Thymus (tissue), 11 donors: ENCODE results near the gene ARL16. TPM values are rescaled to one million over a fixed set of nuclear protein-coding genes. Genes with fewer than 3 reads are reported as not detected.

ENCODE experiments used
- DNase-seq, 9 donors: peaks; one replicate each; pipeline ENCODE4 v3.0.0-alpha.2; 2013; ENCODE audit warnings: low spot score in 9 of 9, low read depth in 6 of 9, missing footprints in 1 of 9
- H3K27ac ChIP-seq, 2 donors: one replicate each; pipeline ENCODE4 v1.5.1; 2013; ENCODE audit warnings: control low read depth in 1 of 2, low read depth in 1 of 2, low read length in 1 of 2, mild to moderate bottlenecking in 1 of 2, moderate library complexity in 1 of 2
- H3K27me3 ChIP-seq, 2 donors: one replicate each; pipeline ENCODE4 v1.5.1; 2013; ENCODE audit warnings: low read length in 1 of 2; ENCODE audit not compliant: control insufficient read depth in 2 of 2, insufficient read depth in 1 of 2
- H3K36me3 ChIP-seq, 2 donors: one replicate each; pipeline ENCODE4 v1.5.1; 2013; ENCODE audit warnings: low read length in 1 of 2, mild to moderate bottlenecking in 1 of 2, moderate library complexity in 1 of 2; ENCODE audit not compliant: control insufficient read depth in 2 of 2, insufficient read depth in 2 of 2
- H3K4me1 ChIP-seq, 2 donors: one replicate each; pipeline ENCODE4 v1.5.1; 2013; ENCODE audit warnings: low read length in 2 of 2; ENCODE audit not compliant: control insufficient read depth in 2 of 2, insufficient read depth in 2 of 2
- H3K4me3 ChIP-seq, 2 donors: one replicate each; pipeline ENCODE4 v1.5.1; 2013; ENCODE audit warnings: low read length in 2 of 2, control low read depth in 1 of 2, mild to moderate bottlenecking in 1 of 2
- H3K9me3 ChIP-seq, 2 donors: one replicate each; pipeline ENCODE4 v1.5.1; 2013; ENCODE audit warnings: low read length in 1 of 2, mild to moderate bottlenecking in 1 of 2; ENCODE audit not compliant: control insufficient read depth in 2 of 2, insufficient read depth in 1 of 2
- WGBS: extraction: QIAGEN DNeasy Blood & Tissue Kit; methylation state at CpG from one replicate; pipeline ENCODE4 v1.1.7; 2013; 5-methylcytosine and 5-hydroxymethylcytosine counted together
- polyA plus RNA-seq: library from polyadenylated mRNA; stranded (reverse); fragments of 200-250 nt; gene quantifications from one replicate; pipeline ENCODE4 v1.2.3, GENCODE V29; 2013
- total RNA-seq: library from RNA; stranded (reverse); fragments of 120-200 nt; gene quantifications from one replicate; pipeline ENCODE4 v1.2.4, GENCODE V29; 2013
- donor health status: healthy.

The ARL16 gene
- total and polyA plus RNA-seq, 2 donors: 23.0 to 129 TPM

DNA sequence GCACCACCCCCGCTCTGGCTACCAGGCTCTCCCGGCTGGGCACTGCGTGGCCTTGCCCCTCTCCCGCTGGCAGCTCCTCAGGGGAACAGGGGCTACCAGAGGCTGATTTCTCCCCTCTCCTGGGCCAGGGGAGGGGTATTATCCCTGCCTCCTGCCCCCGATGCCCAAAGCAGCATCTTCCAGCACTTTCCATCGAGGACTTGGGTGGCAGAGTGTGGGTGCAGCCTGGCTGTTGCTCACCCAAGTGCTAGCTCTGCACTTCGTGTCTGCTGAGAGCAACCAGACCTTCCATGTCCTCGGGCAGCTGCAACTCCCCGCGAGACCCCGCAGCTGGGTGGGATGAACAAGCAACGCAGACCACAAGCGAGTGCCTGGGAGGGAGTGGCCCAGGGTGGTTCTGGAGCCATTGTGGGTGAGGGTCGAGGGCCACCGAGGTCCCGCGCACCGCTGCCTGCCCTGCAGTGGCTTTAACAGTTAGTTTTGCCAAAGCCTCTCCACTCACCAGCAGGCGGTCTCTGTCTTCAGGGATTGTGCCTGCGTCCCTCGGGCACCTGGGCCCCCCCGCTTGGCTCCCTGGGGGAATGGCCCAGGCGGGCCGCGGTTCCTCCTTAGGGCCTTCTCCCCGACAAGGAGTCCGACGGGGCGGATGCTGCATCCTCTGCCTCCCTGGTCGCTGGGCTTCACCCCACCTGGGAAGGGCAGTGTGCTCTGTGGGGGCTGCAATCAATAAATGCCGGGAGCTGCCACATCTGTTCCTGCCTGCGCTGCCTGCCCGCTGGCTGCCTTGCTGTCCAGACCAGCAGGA, 36.9 kb upstream of the ARL16 start:
- WGBS: 93% methylated on average over 33 of the region's 33 CpGs

DNA sequence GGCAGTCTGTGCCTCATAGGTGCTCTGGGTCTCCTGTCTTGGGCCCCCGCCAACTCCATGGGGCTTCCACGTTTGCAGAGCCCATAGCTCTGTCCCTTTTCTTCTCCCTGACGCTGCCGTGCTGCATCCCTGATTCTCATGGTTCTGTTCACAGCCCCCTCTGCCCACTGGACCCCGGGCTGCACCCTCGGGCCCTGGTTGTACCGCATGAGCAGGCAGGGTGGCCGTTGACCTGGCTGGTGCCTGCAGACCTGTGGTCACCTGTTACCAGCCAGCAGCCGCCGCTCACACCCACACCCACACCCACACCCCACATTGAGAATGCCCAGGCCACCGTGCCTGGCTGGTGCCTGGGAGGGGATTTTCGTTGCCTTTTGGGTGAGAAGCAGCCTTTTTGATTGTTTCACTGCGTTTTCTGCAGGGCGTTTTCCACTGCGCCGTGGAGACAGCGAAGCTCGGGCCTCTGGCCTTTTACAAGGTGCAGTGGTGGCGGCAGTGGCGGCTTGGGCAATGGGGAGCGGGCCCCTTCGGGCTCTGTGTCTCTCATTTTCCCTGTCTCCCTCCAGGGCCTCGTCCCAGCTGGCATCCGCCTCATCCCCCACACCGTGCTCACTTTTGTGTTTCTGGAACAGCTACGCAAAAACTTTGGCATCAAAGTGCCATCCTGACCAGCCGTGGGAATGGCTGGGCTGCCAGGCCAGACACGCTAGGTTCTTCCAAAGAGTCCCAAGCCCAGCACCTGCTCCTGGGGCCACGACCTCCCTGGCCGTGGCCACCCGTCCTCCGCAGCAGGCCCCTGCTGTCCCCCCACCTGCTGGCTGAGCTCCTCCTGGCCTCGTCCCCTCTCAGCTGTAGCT, 36.0 kb upstream of the ARL16 start:
- peaks cover 8 to 18% of the 10 kb centered on the region in 2 donors for H3K36me3 ChIP-seq
- H3K4me1 ChIP-seq: no peaks in the 10 kb centered on the region
- H3K27me3 ChIP-seq: peaks cover 0 to 26% of the 10 kb centered on the region in 2 donors
- H3K9me3 ChIP-seq: no peaks in the 10 kb centered on the region
- 94% methylated on average over 33 of the region's 33 CpGs for WGBS
- DNase-seq: no peak
- H3K27ac ChIP-seq: no peak overlapping the region
- no peak overlapping the region for H3K4me3 ChIP-seq

More for the DNA sequence above, 36.9 kb upstream of the ARL16 start:
- Histone ChIP-seq H3K4me3 (no peak overlapping the region), H3K4me1 (no peaks in the 10 kb centered on the region), H3K36me3 (peaks cover 6 to 18% of the 10 kb centered on the region in 2 donors), H3K9me3 (no peaks in the 10 kb centered on the region), H3K27me3 (peaks cover 0 to 29% of the 10 kb centered on the region in 2 donors), H3K27ac (no peak overlapping the region)
- no peak for DNase-seq

DNA sequence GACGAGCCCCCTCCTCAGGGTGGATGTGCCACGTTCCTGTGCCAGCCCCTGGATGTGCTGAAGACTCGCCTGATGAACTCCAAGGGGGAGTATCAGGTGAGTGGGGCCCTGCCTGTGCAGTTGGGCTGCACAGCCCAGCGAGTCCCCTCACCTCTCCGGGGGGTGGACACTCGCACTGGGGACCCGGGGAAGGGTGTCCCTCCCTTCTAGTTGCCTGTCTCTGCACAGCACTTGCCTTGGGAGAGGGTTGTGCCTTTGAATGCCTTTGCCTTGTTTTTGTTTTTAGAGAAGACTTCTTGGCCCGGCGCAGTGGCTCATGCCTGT, 34.1 kb upstream of the ARL16 start:
- no peak for DNase-seq
- Histone ChIP-seq H3K4me3 (no peak overlapping the region), H3K27ac (no peak overlapping the region), H3K27me3 (peaks cover 0 to 8% of the 10 kb centered on the region in 2 donors), H3K36me3 (peaks cover 9 to 18% of the 10 kb centered on the region in 2 donors), H3K9me3 (no peaks in the 10 kb centered on the region), H3K4me1 (peaks cover 8 to 12% of the 10 kb centered on the region in 2 donors)
- WGBS: 98% methylated on average over 9 of the region's 9 CpGs

DNA sequence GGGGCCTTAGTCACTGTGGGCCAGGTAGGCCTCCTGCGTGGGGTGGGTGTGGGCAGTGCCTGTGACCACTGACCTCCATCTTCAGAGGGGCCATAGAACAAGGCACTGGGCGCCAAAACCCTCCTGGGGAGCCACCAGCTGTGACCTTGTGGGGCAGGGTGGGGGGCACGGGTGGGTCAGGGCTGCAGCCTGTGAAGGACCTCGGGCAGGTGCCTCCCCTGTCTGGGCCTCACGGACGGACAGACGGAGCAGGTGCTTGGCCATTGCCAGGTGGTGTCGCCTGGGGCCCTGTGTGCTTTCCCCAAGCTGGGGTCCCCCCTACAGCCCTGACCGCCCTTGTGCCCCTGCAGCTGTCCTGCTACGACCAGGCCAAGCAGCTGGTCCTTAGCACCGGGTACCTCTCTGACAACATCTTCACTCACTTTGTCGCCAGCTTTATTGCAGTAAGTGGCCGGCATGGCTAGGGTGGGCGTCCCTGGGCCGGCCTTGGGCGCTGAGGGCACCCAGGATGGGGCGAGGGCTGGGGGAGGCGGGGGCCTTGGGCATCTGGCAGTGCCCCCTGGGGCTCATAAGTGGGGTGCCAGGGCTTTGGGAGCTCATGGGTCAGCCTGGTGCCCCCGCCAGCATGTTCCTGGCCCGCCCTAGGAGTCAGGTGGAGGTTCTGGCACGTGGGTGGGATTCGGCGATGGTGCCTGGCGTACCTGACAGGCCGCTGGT, 33.6 kb upstream of the ARL16 start:
- Histone ChIP-seq H3K36me3 (peaks cover 9 to 18% of the 10 kb centered on the region in 2 donors), H3K4me1 (peaks cover 12 to 15% of the 10 kb centered on the region in 2 donors), H3K4me3 (no peak overlapping the region), H3K27ac (no peak overlapping the region), H3K9me3 (no peaks in the 10 kb centered on the region), H3K27me3 (peaks cover 0 to 3% of the 10 kb centered on the region in 2 donors)
- 98% methylated on average over 25 of the region's 25 CpGs for WGBS
- DNase-seq: no peak

GRCh38 chr17:81716674-81716996, 33.0 kb upstream of the ARL16 start:
- H3K4me1 ChIP-seq: peaks cover 12 to 16% of the 10 kb centered on the region in 2 donors
- no peak overlapping the region for H3K27ac ChIP-seq
- H3K27me3 ChIP-seq: peaks cover 0 to 1% of the 10 kb centered on the region in 2 donors
- DNase-seq: no peak
- 98% methylated on average over 12 of the region's 12 CpGs for WGBS
- H3K4me3 ChIP-seq: no peak overlapping the region
- H3K36me3 ChIP-seq: peaks cover 9 to 18% of the 10 kb centered on the region in 2 donors
- H3K9me3 ChIP-seq: no peaks in the 10 kb centered on the region

- DNase-seq: no peak
- Histone ChIP-seq H3K27ac (no peak overlapping the region), H3K4me3 (no peak overlapping the region), H3K36me3 (peaks cover 9 to 18% of the 10 kb centered on the region in 2 donors), H3K9me3 (no peaks in the 10 kb centered on the region), H3K27me3 (peaks cover 0 to 7% of the 10 kb centered on the region in 2 donors), H3K4me1 (peaks cover 16 to 22% of the 10 kb centered on the region in 2 donors)
- 97% methylated on average over 43 of the region's 43 CpGs for WGBS
These were observed 32.5 kb upstream of the ARL16 start for GRCh38 chr17:81715872-81716673.

DNA sequence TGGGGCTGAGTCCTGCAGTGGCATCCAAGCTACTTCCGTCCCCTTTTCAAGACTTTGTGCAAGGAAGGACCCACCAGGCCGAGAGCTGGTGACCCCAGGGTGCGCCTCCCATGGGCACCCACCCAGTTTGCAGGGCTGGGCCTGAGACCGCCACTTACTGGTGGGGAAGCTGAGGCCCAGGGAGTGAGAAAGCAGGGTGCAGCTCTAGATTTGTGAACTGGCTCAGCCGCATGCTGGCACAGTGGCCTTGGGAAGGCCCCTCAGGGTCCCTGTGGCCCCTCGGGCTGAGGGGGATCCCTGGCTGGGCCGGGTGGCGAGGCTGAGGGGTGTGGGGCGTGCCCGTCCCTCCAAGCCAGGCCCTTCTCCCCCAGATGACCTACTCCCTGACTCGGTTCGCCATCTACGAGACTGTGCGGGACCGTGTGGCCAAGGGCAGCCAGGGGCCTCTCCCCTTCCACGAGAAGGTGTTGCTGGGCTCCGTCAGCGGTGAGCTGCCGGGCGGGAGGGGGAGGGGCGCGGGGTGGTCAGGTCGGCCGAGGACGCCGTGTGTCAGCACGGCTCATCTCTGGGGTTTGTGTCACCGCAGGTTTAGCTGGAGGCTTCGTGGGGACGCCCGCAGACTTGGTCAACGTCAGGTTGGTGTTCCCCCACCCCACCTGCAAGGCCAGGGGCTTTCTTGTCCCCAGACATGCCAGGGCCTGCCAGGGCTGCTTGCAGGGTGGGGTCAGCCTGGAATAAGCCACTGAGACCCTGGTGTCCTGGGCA, 31.7 kb upstream of the ARL16 start:
- peaks cover 9 to 18% of the 10 kb centered on the region in 2 donors for H3K36me3 ChIP-seq
- no peak for DNase-seq
- H3K27me3 ChIP-seq: peaks cover 4 to 15% of the 10 kb centered on the region in 2 donors
- no peak overlapping the region for H3K27ac ChIP-seq
- H3K4me1 ChIP-seq: peaks cover 18 to 30% of the 10 kb centered on the region in 2 donors
- 98% methylated on average over 32 of the region's 32 CpGs for WGBS
- H3K4me3 ChIP-seq: no peak overlapping the region
- H3K9me3 ChIP-seq: no peaks in the 10 kb centered on the region
